ENCODE results near the gene AGO1. TPM values are rescaled to one million over a fixed set of nuclear protein-coding genes. Genes with fewer than 3 reads are reported as not detected.
A peak's percentile ranks its signal among the peaks of the same experiment; 100 is the strongest.

The AGO1 gene
- 14.8 TPM for polyA plus RNA-seq (2012; ENCODE audit: insufficient read depth, insufficient read length)

GRCh38 chr1:35882945-35883634, at the start of gene AGO1:
Gene AGO1, plus strand, starts transcription at chr1:35883209. Its CDS starts 213 bp downstream, at chr1:35883422.
- DNase-seq (ENCODE audit: low read depth, low spot score) = peak; percentile 84
- H3K4me3 ChIP-seq (ENCODE audit: low read length) = peak within 1 kb of the TSS; percentile 100

- no peak overlapping the region for H3K4me3 ChIP-seq (ENCODE audit: low read length)
- no peak for DNase-seq (ENCODE audit: low read depth, low spot score)
Observed at GRCh38 chr1:35833395-35833794, 49.6 kb upstream of the AGO1 start.

GRCh38 chr1:35834218-35834617, 48.8 kb upstream of the AGO1 start:
- H3K4me3 ChIP-seq (ENCODE audit: low read length) = no peak overlapping the region
- DNase-seq (ENCODE audit: low read depth, low spot score) = no peak

- no peak overlapping the region for H3K4me3 ChIP-seq (ENCODE audit: low read length)
- no peak for DNase-seq (ENCODE audit: low read depth, low spot score)
Observed at GRCh38 chr1:35835398-35835797, 47.6 kb upstream of the AGO1 start.

GRCh38 chr1:35836734-35837133, 46.3 kb upstream of the AGO1 start:
- H3K4me3 ChIP-seq (ENCODE audit: low read length) = no peak overlapping the region
- no peak for DNase-seq (ENCODE audit: low read depth, low spot score)

GRCh38 chr1:35838693-35839245, 44.2 kb upstream of the AGO1 start:
- H3K4me3 ChIP-seq (ENCODE audit: low read length) = no peak overlapping the region
- no peak for DNase-seq (ENCODE audit: low read depth, low spot score)

GRCh38 chr1:35844826-35845225, 38.2 kb upstream of the AGO1 start:
- no peak overlapping the region for H3K4me3 ChIP-seq (ENCODE audit: low read length)
- DNase-seq (ENCODE audit: low read depth, low spot score) = no peak

GRCh38 chr1:35845766-35846165, 37.2 kb upstream of the AGO1 start:
- no peak for DNase-seq (ENCODE audit: low read depth, low spot score)
- H3K4me3 ChIP-seq (ENCODE audit: low read length) = no peak overlapping the region

- DNase-seq (ENCODE audit: low read depth, low spot score) = no peak
- H3K4me3 ChIP-seq (ENCODE audit: low read length) = no peak overlapping the region
Observed at GRCh38 chr1:35847935-35848565, 35.0 kb upstream of the AGO1 start.

GRCh38 chr1:35850051-35850450, 33.0 kb upstream of the AGO1 start:
- H3K4me3 ChIP-seq (ENCODE audit: low read length) = no peak overlapping the region
- no peak for DNase-seq (ENCODE audit: low read depth, low spot score)

- no peak for DNase-seq (ENCODE audit: low read depth, low spot score)
- no peak overlapping the region for H3K4me3 ChIP-seq (ENCODE audit: low read length)
Observed at GRCh38 chr1:35850716-35851115, 32.3 kb upstream of the AGO1 start.

- DNase-seq (ENCODE audit: low read depth, low spot score) = no peak
- H3K4me3 ChIP-seq (ENCODE audit: low read length) = no peak overlapping the region
Observed at GRCh38 chr1:35851132-35851869, 31.7 kb upstream of the AGO1 start.

- DNase-seq (ENCODE audit: low read depth, low spot score) = no peak
- H3K4me3 ChIP-seq (ENCODE audit: low read length) = no peak overlapping the region
Observed at GRCh38 chr1:35852241-35852640, 30.8 kb upstream of the AGO1 start.

- H3K4me3 ChIP-seq (ENCODE audit: low read length) = no peak overlapping the region
- DNase-seq (ENCODE audit: low read depth, low spot score) = no peak
Observed at GRCh38 chr1:35854989-35855700, 27.9 kb upstream of the AGO1 start.

GRCh38 chr1:35856964-35857363, 26.0 kb upstream of the AGO1 start:
- no peak for DNase-seq (ENCODE audit: low read depth, low spot score)
- no peak overlapping the region for H3K4me3 ChIP-seq (ENCODE audit: low read length)

GRCh38 chr1:35857830-35858229, 25.2 kb upstream of the AGO1 start:
- H3K4me3 ChIP-seq (ENCODE audit: low read length) = no peak overlapping the region
- DNase-seq (ENCODE audit: low read depth, low spot score) = no peak

GRCh38 chr1:35860696-35861095, 22.3 kb upstream of the AGO1 start:
- no peak overlapping the region for H3K4me3 ChIP-seq (ENCODE audit: low read length)

GRCh38 chr1:35863136-35863535, 19.9 kb upstream of the AGO1 start:
- H3K4me3 ChIP-seq (ENCODE audit: low read length) = no peak overlapping the region
- DNase-seq (ENCODE audit: low read depth, low spot score) = no peak

More at GRCh38 chr1:35860696-35861095, 22.3 kb upstream of the AGO1 start:
- DNase-seq (ENCODE audit: low read depth, low spot score) = no peak

- DNase-seq (ENCODE audit: low read depth, low spot score) = no peak
- H3K4me3 ChIP-seq (ENCODE audit: low read length) = no peak overlapping the region
Observed at GRCh38 chr1:35863881-35864625, 19.0 kb upstream of the AGO1 start.

Data from Jurkat, Clone E6-1 (cell line).